Epithelial cell of proximal tubule (primary cell): Measurements from ENCODE around the gene CYP24A1. TPM values are rescaled to one million over a fixed set of nuclear protein-coding genes. Genes with fewer than 3 reads are reported as not detected.

Experiments
- DNase-seq: peaks from one replicate; pipeline ENCODE4 v3.0.0-alpha.2; 2011; ENCODE audit warnings: low read depth
- H3K4me3 ChIP-seq: 2 replicates; pipeline ENCODE4 v1.5.1; 2011; ENCODE audit warnings: low read depth, mild to moderate bottlenecking, low read length
- CTCF ChIP-seq: conservative IDR thresholded peaks from 2 replicates; pipeline ENCODE4 v1.5.1; 2012; ENCODE audit warnings: low read depth, mild to moderate bottlenecking, low read length
- total RNA-seq: library from RNA; depleted of rRNA; stranded (reverse); fragments of >200 nt; gene quantifications from 2 replicates; pipeline ENCODE4 v1.2.3, GENCODE V29; 2015

The CYP24A1 gene
- total RNA-seq, 1 donor from 2014 or later, result 1.5 TPM

GRCh38 chr20:54112221-54112884, 61.4 kb downstream of the CYP24A1 start:
- no peak for DNase-seq
- TF ChIP-seq CTCF, result no peak
- H3K4me3 ChIP-seq, result no peak overlapping the region

DNA sequence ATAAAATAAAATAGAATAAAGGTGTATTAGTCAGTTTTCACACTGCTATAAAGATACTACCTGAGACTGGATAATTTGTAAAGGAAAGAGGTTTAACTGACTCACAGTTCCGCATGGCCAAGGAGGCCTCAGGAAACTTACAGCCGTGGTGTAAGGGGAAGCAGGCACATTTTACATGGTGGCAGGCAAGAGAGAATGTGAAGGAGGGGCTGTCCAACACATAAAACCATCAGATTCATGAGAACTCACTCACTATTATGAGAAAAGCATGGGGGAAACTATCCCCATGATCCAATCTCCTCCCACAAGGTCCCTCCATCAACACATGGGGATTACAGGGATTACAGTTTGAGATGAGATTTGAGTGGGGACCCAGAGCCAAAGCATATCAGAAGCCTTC, 62.3 kb downstream of the CYP24A1 start:
- DNase-seq, result no peak
- TF ChIP-seq CTCF, result no peak
- H3K4me3 ChIP-seq, result no peak overlapping the region

- no peak for DNase-seq
These were observed 63.3 kb downstream of the CYP24A1 start for GRCh38 chr20:54110457-54110856.

DNA sequence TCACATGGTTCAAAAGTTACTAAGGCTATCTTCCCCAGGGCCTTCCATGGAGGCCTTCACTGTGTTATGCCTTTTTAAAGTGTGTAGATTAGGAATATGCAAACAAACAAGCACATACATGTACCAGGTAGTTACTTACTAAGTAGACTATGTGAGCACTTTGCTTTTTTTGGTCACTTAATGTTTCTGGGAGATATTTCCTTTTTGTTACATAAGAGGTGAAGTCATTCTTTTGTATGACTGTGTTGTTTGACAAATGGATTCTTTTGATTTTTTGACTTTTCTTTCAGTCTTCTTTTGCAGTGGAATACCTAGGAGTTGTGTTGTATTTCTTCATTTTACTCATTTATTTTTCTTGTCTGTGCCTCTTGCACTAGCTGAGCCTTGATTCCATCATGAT, 63.7 kb downstream of the CYP24A1 start:
- no peak for TF ChIP-seq CTCF
- H3K4me3 ChIP-seq, result no peak overlapping the region
- no peak for DNase-seq

More at GRCh38 chr20:54110457-54110856, 63.3 kb downstream of the CYP24A1 start:
- no peak for TF ChIP-seq CTCF
- no peak overlapping the region for H3K4me3 ChIP-seq

- TF ChIP-seq CTCF, result no peak
- no peak overlapping the region for H3K4me3 ChIP-seq
These were observed 65.0 kb downstream of the CYP24A1 start for GRCh38 chr20:54108817-54109216.

DNA sequence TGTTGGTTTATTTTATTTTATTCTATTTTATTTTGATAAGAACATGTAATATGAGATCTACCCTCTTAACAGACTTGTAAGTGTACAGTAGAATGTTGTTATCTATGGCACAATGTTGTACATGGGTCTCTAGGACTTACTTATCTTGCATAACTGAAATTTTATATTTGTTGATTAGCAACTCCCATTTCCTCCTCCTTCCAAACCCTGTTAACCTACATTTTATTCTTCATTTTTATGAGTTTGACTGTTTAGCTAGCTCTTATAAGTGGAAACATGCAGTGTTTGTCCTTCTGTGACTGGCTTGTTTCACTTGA, 65.5 kb downstream of the CYP24A1 start:
- no peak for DNase-seq
- H3K4me3 ChIP-seq, result no peak overlapping the region
- no peak for TF ChIP-seq CTCF

More at GRCh38 chr20:54108817-54109216, 65.0 kb downstream of the CYP24A1 start:
- DNase-seq, result no peak

DNA sequence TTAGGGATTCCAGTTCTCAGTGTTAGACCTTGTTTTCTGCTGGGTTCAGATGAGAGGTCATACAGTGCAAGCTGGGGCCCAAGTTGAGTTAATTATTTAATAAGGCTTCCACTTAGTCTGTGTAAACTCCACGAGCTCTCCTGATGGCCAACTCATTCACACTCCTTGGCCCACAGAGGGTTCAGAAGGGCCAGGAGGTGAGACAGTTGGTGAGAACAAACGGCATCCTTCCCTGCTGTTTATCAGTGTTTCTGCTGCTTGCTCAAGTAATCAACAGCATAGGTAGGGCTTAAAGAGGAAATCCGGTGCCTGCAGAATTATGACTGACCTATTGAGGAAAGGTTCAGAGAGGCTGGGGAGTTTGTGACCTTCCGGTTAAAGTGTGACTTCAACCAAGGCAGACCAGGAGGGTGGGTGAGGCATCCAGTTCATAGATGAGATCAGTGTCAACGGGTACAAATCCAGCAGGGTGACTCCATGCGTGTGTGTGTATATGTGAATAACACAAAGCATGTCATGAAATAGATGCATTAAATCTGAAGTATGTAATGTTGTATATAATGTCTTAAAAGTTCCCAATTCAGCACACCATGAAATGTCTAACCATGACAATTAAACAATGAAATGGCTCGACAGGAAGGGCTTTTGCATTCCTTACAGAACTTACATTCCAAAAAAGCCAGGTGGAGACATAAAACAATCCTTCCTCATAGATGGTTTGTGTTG, 66.0 kb downstream of the CYP24A1 start:
- no peak overlapping the region for H3K4me3 ChIP-seq
- TF ChIP-seq CTCF, result no peak
- peak; percentile 40 for DNase-seq
